Endodermal cell (in vitro differentiated cells): ENCODE measurements around the gene PTX4. TPM values are rescaled to one million over a fixed set of nuclear protein-coding genes. Genes with fewer than 3 reads are reported as not detected.

Experiments used
- DNase-seq: peaks from one replicate; pipeline ENCODE4 v3.0.0-alpha.2; 2017
- H3K27ac ChIP-seq: 2 replicates; pipeline ENCODE4 v1.5.1; 2013; ENCODE audit warnings: mild to moderate bottlenecking, low read depth, low read length, moderate library complexity
- H3K27me3 ChIP-seq: 2 replicates; pipeline ENCODE4 v1.6.1; 2013; ENCODE audit warnings: mild to moderate bottlenecking, low read length, moderate library complexity; ENCODE audit not compliant: insufficient read depth, control insufficient read depth, poor library complexity, severe bottlenecking
- H3K36me3 ChIP-seq: 2 replicates; pipeline ENCODE4 v1.7.0; 2013; ENCODE audit warnings: mild to moderate bottlenecking, low read length, moderate library complexity; ENCODE audit not compliant: control insufficient read depth, insufficient read depth
- H3K4me1 ChIP-seq: one replicate; pipeline ENCODE4 v1.7.0; 2013; ENCODE audit warnings: low read length; ENCODE audit not compliant: control insufficient read depth, insufficient read depth
- H3K4me3 ChIP-seq: 2 replicates; pipeline ENCODE4 v1.5.1; 2013; ENCODE audit warnings: mild to moderate bottlenecking, low read length, moderate library complexity
- H3K9ac ChIP-seq: 2 replicates; pipeline ENCODE4 v1.6.1; 2013; ENCODE audit warnings: mild to moderate bottlenecking, low read length, moderate library complexity; ENCODE audit not compliant: poor library complexity, severe bottlenecking; ENCODE audit errors: extremely low read depth
- H3K9me3 ChIP-seq: 2 replicates; pipeline ENCODE4 v1.6.1; 2013; ENCODE audit warnings: mild to moderate bottlenecking, low read length, moderate library complexity; ENCODE audit not compliant: control insufficient read depth
- H3K27ac Mint-ChIP-seq: 2 replicates; pipeline ENCODE4 v1.8.0; 2020; ENCODE audit warnings: mixed read lengths
- H3K27me3 Mint-ChIP-seq: 2 replicates; pipeline ENCODE4 v1.8.0; 2021; ENCODE audit warnings: mild to moderate bottlenecking, mixed read lengths; ENCODE audit not compliant: insufficient read depth
- H3K36me3 Mint-ChIP-seq: 2 replicates; pipeline ENCODE4 v1.8.0; 2020; ENCODE audit warnings: low read depth, mixed read lengths
- H3K4me1 Mint-ChIP-seq: 2 replicates; pipeline ENCODE4 v1.8.0; 2020; ENCODE audit warnings: mixed read lengths
- H3K4me3 Mint-ChIP-seq: 2 replicates; pipeline ENCODE4 v1.8.0; 2020; ENCODE audit warnings: mild to moderate bottlenecking, moderate library complexity, mixed read lengths
- H3K9me3 Mint-ChIP-seq: 2 replicates; pipeline ENCODE4 v1.8.0; 2020; ENCODE audit warnings: mild to moderate bottlenecking, mixed read lengths
- CTCF ChIP-seq: fragments of 200-600 bp; sonication (generic); conservative IDR thresholded peaks from 2 replicates; pipeline ENCODE4 v1.5.0; 2021; ENCODE audit warnings: antibody characterized with exemption, mild to moderate bottlenecking
- WGBS, 2 experiments: methylation state at CpG; one replicate each; pipeline versions ENCODE4 v1.1.5 to v1.1.7; 2013; ENCODE audit warnings: missing lambda C conversion rate in 2 of 2, mixed read lengths in 1 of 2; ENCODE audit not compliant: insufficient coverage in 1 of 2, insufficient read length in 1 of 2; 5-methylcytosine and 5-hydroxymethylcytosine counted together
- total RNA-seq, 2 donors: library from RNA; stranded (reverse); fragmentation: NEBNext Ultra II Directional in 1 of 2; extraction: Animal tissue kit (Norgen Biotek cat#: 25700) in 1 of 2; gene quantifications; 2 replicates in 1 of 2; 3 replicates in 1 of 2; pipeline ENCODE4 v1.2.1, GENCODE V29; 2021

PTX4 gene
- total RNA-seq, 2 donors from 2014 or later, result not detected

DNA sequence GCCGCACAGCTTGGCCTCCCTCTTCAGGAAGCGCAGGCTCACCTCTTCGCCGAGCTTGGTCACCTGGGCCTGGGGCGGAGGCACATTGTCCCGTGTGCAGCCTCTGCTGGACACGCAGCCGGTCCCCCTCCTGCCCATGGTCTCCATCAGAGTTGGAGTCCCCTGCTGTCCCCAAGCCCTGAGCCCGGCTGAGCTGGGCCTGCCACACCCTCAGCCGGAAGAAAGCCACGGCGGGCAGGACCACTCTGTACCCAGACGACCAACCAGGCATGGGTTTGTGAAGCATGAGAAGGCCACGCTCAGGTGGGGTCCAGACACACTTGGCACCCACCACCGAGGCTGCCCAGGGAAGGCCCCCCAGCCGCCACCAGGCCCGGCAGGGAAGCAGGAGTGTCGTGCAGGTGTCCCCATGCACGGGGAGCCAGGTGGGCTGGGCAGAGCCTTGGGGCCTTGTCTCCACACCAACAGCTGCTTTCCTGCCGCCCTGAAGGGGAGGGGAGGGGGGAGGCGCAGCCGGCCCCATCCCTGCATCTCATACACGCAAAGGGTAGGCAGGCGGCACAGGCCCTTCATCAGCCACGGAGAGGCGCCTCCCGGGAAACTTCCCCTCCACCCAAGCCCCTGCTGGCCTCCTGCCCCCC, 49.6 kb downstream of the PTX4 start:
- Mint-ChIP-seq H3K27ac (no peak overlapping the region), H3K27me3 (no peaks in the 10 kb centered on the region), H3K4me3 (no peak overlapping the region), H3K4me1 (no peaks in the 10 kb centered on the region), H3K36me3 (no peaks in the 10 kb centered on the region), H3K9me3 (no peaks in the 10 kb centered on the region)
- Histone ChIP-seq H3K27me3 (no peaks in the 10 kb centered on the region), H3K27ac (no peak overlapping the region), H3K9me3 (no peaks in the 10 kb centered on the region), H3K9ac (no peak overlapping the region), H3K4me1 (no peaks in the 10 kb centered on the region), H3K36me3 (no peaks in the 10 kb centered on the region), H3K4me3 (no peak overlapping the region)
- no peak for TF ChIP-seq CTCF
- 85 to 93% methylated on average over 11 to 27 of the region's 27 CpGs for WGBS, 2 experiments
- no peak for DNase-seq

- Histone ChIP-seq H3K9me3 (no peaks in the 10 kb centered on the region), H3K27me3 (no peaks in the 10 kb centered on the region), H3K9ac (no peak overlapping the region), H3K4me3 (no peak overlapping the region), H3K36me3 (no peaks in the 10 kb centered on the region), H3K27ac (no peak overlapping the region), H3K4me1 (no peaks in the 10 kb centered on the region)
- TF ChIP-seq CTCF, result no peak
- DNase-seq, result no peak
- WGBS, 2 experiments, result 92 to 97% methylated on average over 16 to 35 of the region's 35 CpGs
- Mint-ChIP-seq H3K9me3 (no peaks in the 10 kb centered on the region), H3K36me3 (no peaks in the 10 kb centered on the region), H3K27me3 (no peaks in the 10 kb centered on the region), H3K4me1 (no peaks in the 10 kb centered on the region), H3K27ac (no peak overlapping the region), H3K4me3 (no peak overlapping the region)
Observed at GRCh38 chr16:1438229-1439057, 50.3 kb downstream of the PTX4 start.

- WGBS, 2 experiments, result 92 to 100% methylated on average over 7 to 22 of the region's 22 CpGs
- TF ChIP-seq CTCF, result no peak
- Histone ChIP-seq H3K4me3 (no peak overlapping the region), H3K9me3 (no peaks in the 10 kb centered on the region), H3K4me1 (no peaks in the 10 kb centered on the region), H3K9ac (no peak overlapping the region), H3K27me3 (no peaks in the 10 kb centered on the region), H3K27ac (no peak overlapping the region), H3K36me3 (no peaks in the 10 kb centered on the region)
- Mint-ChIP-seq H3K9me3 (no peaks in the 10 kb centered on the region), H3K4me3 (no peak overlapping the region), H3K27ac (no peak overlapping the region), H3K27me3 (no peaks in the 10 kb centered on the region), H3K4me1 (no peaks in the 10 kb centered on the region), H3K36me3 (no peaks in the 10 kb centered on the region)
- no peak for DNase-seq
Observed at GRCh38 chr16:1437606-1438005, 51.1 kb downstream of the PTX4 start.
